HEK293 (cell line): ENCODE measurements around the gene METAP1D.
A peak's percentile ranks its signal among the peaks of the same experiment; 100 is the strongest.

Source experiments
- BCL11B ChIP-seq: fragments of 450-650 bp; formaldehyde crosslinking; IDR thresholded peaks from 2 replicates; pipeline ENCODE4 v1.5.1; 2016; ENCODE audit warnings: low read depth, missing biosample characterization, missing genetic modification characterization
- HOXC10 ChIP-seq: sonication (generic); formaldehyde crosslinking; IDR thresholded peaks from 2 replicates; pipeline ENCODE4 v1.8.1; 2023; ENCODE audit warnings: mild to moderate bottlenecking, missing genetic modification reagents
- KLF1 ChIP-seq: fragments of 450-650 bp; formaldehyde crosslinking; IDR thresholded peaks from 2 replicates; pipeline ENCODE4 v1.5.1; 2016; ENCODE audit warnings: missing biosample characterization, missing genetic modification characterization
- KLF16 ChIP-seq: fragments of 450-650 bp; formaldehyde crosslinking; IDR thresholded peaks from 2 replicates; pipeline ENCODE4 v1.5.1; 2017; ENCODE audit warnings: missing biosample characterization, missing genetic modification characterization
- OSR2 ChIP-seq: fragments of 450-650 bp; formaldehyde crosslinking; IDR thresholded peaks from 2 replicates; pipeline ENCODE4 v1.5.1; 2016; ENCODE audit warnings: missing biosample characterization, missing genetic modification characterization
- SALL2 ChIP-seq: fragments of 450-650 bp; formaldehyde crosslinking; IDR thresholded peaks from 2 replicates; pipeline ENCODE4 v1.5.0; 2017; ENCODE audit warnings: missing biosample characterization, mild to moderate bottlenecking, missing genetic modification characterization, borderline replicate concordance
- SCRT1 ChIP-seq: fragments of 450-650 bp; formaldehyde crosslinking; IDR thresholded peaks from 2 replicates; pipeline ENCODE4 v1.5.1; 2016; ENCODE audit warnings: missing biosample characterization, missing genetic modification characterization, borderline replicate concordance
- SETDB1 ChIP-seq: IDR thresholded peaks from one replicate; pipeline ENCODE4 v1.6.1; 2017; ENCODE audit warnings: mild to moderate bottlenecking, low read length, moderate library complexity, mixed read lengths; ENCODE audit not compliant: insufficient read length
- SP3 ChIP-seq: fragments of 450-650 bp; formaldehyde crosslinking; IDR thresholded peaks from 2 replicates; pipeline ENCODE4 v1.5.1; 2016; ENCODE audit warnings: missing biosample characterization, missing genetic modification characterization
- ZBTB7A ChIP-seq: fragments of 450-650 bp; formaldehyde crosslinking; IDR thresholded peaks from 2 replicates; pipeline ENCODE4 v1.5.1; 2016; ENCODE audit warnings: low read depth, missing biosample characterization, missing genetic modification characterization
- ZBTB8A ChIP-seq: fragments of 450-650 bp; formaldehyde crosslinking; IDR thresholded peaks from 2 replicates; pipeline ENCODE4 v1.5.1; 2016; ENCODE audit warnings: missing biosample characterization, missing genetic modification characterization
- ZNF2 ChIP-seq: fragments of 450-650 bp; formaldehyde crosslinking; IDR thresholded peaks from 2 replicates; pipeline ENCODE4 v1.5.1; 2016; ENCODE audit warnings: missing biosample characterization, missing genetic modification characterization
- ZNF24 ChIP-seq: fragments of 450-650 bp; formaldehyde crosslinking; IDR thresholded peaks from 2 replicates; pipeline ENCODE4 v1.5.1; 2016; ENCODE audit warnings: missing biosample characterization, missing genetic modification characterization
- ZNF354C ChIP-seq: fragments of 450-650 bp; formaldehyde crosslinking; IDR thresholded peaks from 2 replicates; pipeline ENCODE4 v1.5.1; 2016; ENCODE audit warnings: missing biosample characterization, missing genetic modification characterization, low read depth, borderline replicate concordance
- ZNF473 ChIP-seq: fragments of 450-650 bp; formaldehyde crosslinking; IDR thresholded peaks from 2 replicates; pipeline ENCODE4 v1.5.1; 2017; ENCODE audit warnings: missing biosample characterization, missing genetic modification characterization
- ZNF501 ChIP-seq: fragments of 450-650 bp; formaldehyde crosslinking; IDR thresholded peaks from 2 replicates; pipeline ENCODE4 v1.5.1; 2016; ENCODE audit warnings: missing biosample characterization, missing genetic modification characterization
- ZNF629 ChIP-seq: fragments of 450-650 bp; formaldehyde crosslinking; IDR thresholded peaks from 2 replicates; pipeline ENCODE4 v1.5.1; 2017; ENCODE audit warnings: missing biosample characterization, missing genetic modification characterization
- ZNF660 ChIP-seq: fragments of 450-650 bp; IDR thresholded peaks from 2 replicates; pipeline ENCODE4 v1.5.1; 2018; ENCODE audit warnings: missing biosample characterization, mild to moderate bottlenecking, missing genetic modification characterization
- ZNF664 ChIP-seq: fragments of 450-650 bp; formaldehyde crosslinking; IDR thresholded peaks from 2 replicates; pipeline ENCODE4 v1.5.1; 2016; ENCODE audit warnings: missing biosample characterization, missing genetic modification characterization
- ZNF670 ChIP-seq: fragments of 450-650 bp; formaldehyde crosslinking; IDR thresholded peaks from 2 replicates; pipeline ENCODE4 v1.5.1; 2016; ENCODE audit warnings: missing biosample characterization, missing genetic modification characterization, low read depth
- ZNF76 ChIP-seq: fragments of 450-650 bp; formaldehyde crosslinking; IDR thresholded peaks from 2 replicates; pipeline ENCODE4; 2016; ENCODE audit warnings: low read depth, missing biosample characterization, missing genetic modification characterization, borderline replicate concordance
- ZSCAN30 ChIP-seq: fragments of 450-650 bp; IDR thresholded peaks from 2 replicates; pipeline ENCODE4 v1.5.1; 2018; ENCODE audit warnings: missing biosample characterization, mild to moderate bottlenecking, missing genetic modification characterization, moderate library complexity
- TF ChIP-seq, protein P1 (sequence below): fragments of 450-650 bp; IDR thresholded peaks from 2 replicates; pipeline ENCODE4 v1.5.1; 2018; ENCODE audit warnings: missing biosample characterization, missing genetic modification characterization
- TF ChIP-seq, protein P2 (sequence below): fragments of 450-650 bp; formaldehyde crosslinking; IDR thresholded peaks from 2 replicates; pipeline ENCODE4 v1.5.1; 2016; ENCODE audit warnings: missing biosample characterization, missing genetic modification characterization
- TF ChIP-seq, protein P3 (sequence below): fragments of 450-650 bp; formaldehyde crosslinking; IDR thresholded peaks from 2 replicates; pipeline ENCODE4 v1.5.1; 2016; ENCODE audit warnings: missing biosample characterization, missing genetic modification characterization
- TF ChIP-seq, protein P4 (sequence below): fragments of 450-650 bp; formaldehyde crosslinking; IDR thresholded peaks from 2 replicates; pipeline ENCODE4 v1.5.1; 2016; ENCODE audit warnings: missing biosample characterization, missing genetic modification characterization
- TF ChIP-seq, protein P5 (sequence below): fragments of 450-650 bp; IDR thresholded peaks from 2 replicates; pipeline ENCODE4 v1.5.1; 2018; ENCODE audit warnings: missing biosample characterization, mild to moderate bottlenecking, missing genetic modification characterization
- TF ChIP-seq, protein P6 (sequence below): fragments of 450-650 bp; formaldehyde crosslinking; IDR thresholded peaks from 2 replicates; pipeline ENCODE4 v1.5.1; 2016; ENCODE audit warnings: missing biosample characterization, missing genetic modification characterization

Gene METAP1D

DNA sequence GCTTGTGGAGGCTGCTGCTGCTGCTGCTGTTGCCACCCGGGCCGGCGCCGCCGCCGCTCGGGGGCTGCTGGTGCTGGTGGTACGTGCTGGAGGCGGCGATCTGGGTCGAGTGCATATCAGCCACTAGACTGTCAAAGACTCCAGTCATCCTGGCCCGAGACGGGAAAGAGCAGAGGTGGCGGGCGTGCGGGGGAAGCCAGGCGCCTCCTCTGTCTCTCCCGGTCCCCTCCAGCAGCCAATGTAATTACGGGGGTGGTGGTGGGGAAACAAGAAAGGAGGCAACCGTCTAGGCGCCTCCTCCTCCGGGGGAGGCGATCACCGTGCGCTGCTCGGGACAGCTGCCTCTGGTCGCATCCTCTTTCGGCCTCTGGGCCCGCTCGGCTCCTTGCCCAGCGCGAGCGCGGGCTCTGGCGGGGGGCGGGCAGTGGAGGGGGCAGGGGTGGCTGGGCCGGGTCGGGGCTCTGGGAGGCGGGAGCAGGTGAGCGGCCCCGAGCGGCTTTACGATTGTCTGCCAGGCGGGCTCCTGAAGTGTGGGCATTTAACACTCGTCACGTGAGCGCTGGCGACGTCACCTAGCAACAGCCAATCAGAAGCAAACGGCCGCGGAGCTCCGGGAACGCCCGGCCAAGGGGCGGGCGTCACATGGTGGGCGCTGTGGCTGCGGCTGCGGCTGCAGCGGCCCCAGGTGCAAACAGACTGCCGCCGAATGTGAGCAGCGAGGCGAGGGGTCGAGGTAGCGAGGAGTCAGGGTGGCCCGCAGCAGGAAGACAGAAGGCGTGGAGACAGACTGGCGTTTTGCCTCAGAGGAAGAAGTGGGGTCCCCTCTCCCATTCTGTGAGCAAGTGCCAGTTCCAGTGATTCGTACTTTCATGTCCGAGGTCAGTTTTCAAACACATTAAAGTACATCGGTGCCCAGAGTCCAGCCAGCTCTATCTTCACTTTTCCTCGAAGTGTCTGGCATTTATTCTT lies 102.9 kb downstream of the METAP1D start, which contains the start of gene DLX2 (continued):
- TF ChIP-seq ZNF660 (tag by site-specific recombination) (peak; percentile 26; the same call in 1 of the 2 replicates), ZBTB8A (tag by site-specific recombination) (peak; percentile 95), ZNF354C (tag by site-specific recombination) (no peak), ZNF501 (tag by site-specific recombination) (no peak; the same call in 1 of the 2 replicates), ZBTB7A (peak; percentile 86), BCL11B (tag by site-specific recombination) (0 out of 2 replicates have a peak, but pooled peaks have one; percentile 4), SETDB1 (peak; percentile 24), ZNF664 (tag by site-specific recombination) (no peak), SP3 (tag by site-specific recombination) (peak; percentile 60; the same call in 1 of the 2 replicates), SALL2 (no peak), OSR2 (peak; percentile 95), ZNF629 (tag by site-specific recombination) (peak; percentile 70), ZSCAN30 (tag by site-specific recombination) (peak; percentile 68; the same call in 1 of the 2 replicates), ZNF76 (tag by site-specific recombination) (no peak), ZNF2 (peak; percentile 52), ZNF473 (tag by site-specific recombination) (no peak), KLF16 (0 out of 2 replicates have a peak, but pooled peaks have one; percentile 1), HOXC10 (no peak), KLF1 (tag by site-specific recombination) (peak; percentile 56), ZNF670 (tag by site-specific recombination) (no peak), SCRT1 (tag by site-specific recombination) (no peak), ZNF24 (no peak; the same call in 1 of the 2 replicates)
- TF ChIP-seq, protein P1, sequence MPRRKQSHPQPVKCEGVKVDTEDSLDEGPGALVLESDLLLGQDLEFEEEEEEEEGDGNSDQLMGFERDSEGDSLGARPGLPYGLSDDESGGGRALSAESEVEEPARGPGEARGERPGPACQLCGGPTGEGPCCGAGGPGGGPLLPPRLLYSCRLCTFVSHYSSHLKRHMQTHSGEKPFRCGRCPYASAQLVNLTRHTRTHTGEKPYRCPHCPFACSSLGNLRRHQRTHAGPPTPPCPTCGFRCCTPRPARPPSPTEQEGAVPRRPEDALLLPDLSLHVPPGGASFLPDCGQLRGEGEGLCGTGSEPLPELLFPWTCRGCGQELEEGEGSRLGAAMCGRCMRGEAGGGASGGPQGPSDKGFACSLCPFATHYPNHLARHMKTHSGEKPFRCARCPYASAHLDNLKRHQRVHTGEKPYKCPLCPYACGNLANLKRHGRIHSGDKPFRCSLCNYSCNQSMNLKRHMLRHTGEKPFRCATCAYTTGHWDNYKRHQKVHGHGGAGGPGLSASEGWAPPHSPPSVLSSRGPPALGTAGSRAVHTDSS = 0 out of 2 replicates have a peak, but pooled peaks have one; percentile 6
- TF ChIP-seq, protein P2, sequence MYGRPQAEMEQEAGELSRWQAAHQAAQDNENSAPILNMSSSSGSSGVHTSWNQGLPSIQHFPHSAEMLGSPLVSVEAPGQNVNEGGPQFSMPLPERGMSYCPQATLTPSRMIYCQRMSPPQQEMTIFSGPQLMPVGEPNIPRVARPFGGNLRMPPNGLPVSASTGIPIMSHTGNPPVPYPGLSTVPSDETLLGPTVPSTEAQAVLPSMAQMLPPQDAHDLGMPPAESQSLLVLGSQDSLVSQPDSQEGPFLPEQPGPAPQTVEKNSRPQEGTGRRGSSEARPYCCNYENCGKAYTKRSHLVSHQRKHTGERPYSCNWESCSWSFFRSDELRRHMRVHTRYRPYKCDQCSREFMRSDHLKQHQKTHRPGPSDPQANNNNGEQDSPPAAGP = 0 out of 2 replicates have a peak, but pooled peaks have one; percentile 22
- TF ChIP-seq, protein P3, sequence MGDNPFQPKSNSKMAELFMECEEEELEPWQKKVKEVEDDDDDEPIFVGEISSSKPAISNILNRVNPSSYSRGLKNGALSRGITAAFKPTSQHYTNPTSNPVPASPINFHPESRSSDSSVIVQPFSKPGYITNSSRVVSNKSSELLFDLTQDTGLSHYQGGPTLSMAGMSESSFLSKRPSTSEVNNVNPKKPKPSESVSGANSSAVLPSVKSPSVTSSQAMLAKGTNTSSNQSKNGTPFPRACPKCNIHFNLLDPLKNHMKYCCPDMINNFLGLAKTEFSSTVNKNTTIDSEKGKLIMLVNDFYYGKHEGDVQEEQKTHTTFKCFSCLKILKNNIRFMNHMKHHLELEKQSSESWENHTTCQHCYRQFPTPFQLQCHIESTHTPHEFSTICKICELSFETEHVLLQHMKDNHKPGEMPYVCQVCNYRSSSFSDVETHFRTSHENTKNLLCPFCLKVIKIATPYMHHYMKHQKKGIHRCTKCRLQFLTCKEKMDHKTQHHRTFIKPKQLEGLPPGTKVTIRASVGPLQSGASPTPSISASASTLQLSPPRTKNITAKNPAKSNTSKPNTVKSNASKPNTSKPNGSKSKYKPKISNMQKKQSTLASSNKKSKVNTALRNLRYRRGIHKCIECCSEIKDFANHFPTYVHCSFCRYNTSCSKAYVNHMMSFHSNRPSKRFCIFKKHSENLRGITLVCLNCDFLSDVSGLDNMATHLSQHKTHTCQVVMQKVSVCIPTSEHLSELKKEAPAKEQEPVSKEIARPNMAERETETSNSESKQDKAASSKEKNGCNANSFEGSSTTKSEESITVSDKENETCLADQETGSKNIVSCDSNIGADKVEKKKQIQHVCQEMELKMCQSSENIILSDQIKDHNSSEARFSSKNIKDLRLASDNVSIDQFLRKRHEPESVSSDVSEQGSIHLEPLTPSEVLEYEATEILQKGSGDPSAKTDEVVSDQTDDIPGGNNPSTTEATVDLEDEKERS = no peak
- TF ChIP-seq, protein P4, sequence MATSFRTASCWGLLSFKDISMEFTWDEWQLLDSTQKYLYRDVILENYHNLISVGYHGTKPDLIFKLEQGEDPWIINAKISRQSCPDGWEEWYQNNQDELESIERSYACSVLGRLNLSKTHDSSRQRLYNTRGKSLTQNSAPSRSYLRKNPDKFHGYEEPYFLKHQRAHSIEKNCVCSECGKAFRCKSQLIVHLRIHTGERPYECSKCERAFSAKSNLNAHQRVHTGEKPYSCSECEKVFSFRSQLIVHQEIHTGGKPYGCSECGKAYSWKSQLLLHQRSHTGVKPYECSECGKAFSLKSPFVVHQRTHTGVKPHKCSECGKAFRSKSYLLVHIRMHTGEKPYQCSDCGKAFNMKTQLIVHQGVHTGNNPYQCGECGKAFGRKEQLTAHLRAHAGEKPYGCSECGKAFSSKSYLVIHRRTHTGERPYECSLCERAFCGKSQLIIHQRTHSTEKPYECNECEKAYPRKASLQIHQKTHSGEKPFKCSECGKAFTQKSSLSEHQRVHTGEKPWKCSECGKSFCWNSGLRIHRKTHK (tag by site-specific recombination) = no peak
- TF ChIP-seq, protein P5, sequence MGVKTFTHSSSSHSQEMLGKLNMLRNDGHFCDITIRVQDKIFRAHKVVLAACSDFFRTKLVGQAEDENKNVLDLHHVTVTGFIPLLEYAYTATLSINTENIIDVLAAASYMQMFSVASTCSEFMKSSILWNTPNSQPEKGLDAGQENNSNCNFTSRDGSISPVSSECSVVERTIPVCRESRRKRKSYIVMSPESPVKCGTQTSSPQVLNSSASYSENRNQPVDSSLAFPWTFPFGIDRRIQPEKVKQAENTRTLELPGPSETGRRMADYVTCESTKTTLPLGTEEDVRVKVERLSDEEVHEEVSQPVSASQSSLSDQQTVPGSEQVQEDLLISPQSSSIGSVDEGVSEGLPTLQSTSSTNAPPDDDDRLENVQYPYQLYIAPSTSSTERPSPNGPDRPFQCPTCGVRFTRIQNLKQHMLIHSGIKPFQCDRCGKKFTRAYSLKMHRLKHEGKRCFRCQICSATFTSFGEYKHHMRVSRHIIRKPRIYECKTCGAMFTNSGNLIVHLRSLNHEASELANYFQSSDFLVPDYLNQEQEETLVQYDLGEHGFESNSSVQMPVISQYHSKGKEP (tag by site-specific recombination) = peak; percentile 100
- TF ChIP-seq, protein P6, sequence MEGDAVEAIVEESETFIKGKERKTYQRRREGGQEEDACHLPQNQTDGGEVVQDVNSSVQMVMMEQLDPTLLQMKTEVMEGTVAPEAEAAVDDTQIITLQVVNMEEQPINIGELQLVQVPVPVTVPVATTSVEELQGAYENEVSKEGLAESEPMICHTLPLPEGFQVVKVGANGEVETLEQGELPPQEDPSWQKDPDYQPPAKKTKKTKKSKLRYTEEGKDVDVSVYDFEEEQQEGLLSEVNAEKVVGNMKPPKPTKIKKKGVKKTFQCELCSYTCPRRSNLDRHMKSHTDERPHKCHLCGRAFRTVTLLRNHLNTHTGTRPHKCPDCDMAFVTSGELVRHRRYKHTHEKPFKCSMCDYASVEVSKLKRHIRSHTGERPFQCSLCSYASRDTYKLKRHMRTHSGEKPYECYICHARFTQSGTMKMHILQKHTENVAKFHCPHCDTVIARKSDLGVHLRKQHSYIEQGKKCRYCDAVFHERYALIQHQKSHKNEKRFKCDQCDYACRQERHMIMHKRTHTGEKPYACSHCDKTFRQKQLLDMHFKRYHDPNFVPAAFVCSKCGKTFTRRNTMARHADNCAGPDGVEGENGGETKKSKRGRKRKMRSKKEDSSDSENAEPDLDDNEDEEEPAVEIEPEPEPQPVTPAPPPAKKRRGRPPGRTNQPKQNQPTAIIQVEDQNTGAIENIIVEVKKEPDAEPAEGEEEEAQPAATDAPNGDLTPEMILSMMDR (tag by site-specific recombination) = peak; percentile 57; the same call in 1 of the 2 replicates
